Type B pancreatic cell (in vitro differentiated cells): ENCODE measurements around the gene CABP4. TPM values are rescaled to one million over a fixed set of nuclear protein-coding genes. Genes with fewer than 3 reads are reported as not detected.
A peak's percentile ranks its signal among the peaks of the same experiment; 100 is the strongest.

Experiments used
- DNase-seq: peaks from one replicate; pipeline ENCODE4 v3.0.0; 2021; ENCODE audit warnings: mixed read lengths; ENCODE audit not compliant: unreplicated experiment; ENCODE audit errors: extremely low spot score
- H3K27ac Mint-ChIP-seq: 2 replicates; pipeline ENCODE4 v1.8.0; 2021; ENCODE audit warnings: mild to moderate bottlenecking, mixed read lengths
- H3K27me3 Mint-ChIP-seq: 2 replicates; pipeline ENCODE4 v1.8.0; 2021; ENCODE audit warnings: mixed read lengths
- H3K36me3 Mint-ChIP-seq: 2 replicates; pipeline ENCODE4 v1.8.0; 2021; ENCODE audit warnings: mixed read lengths
- H3K4me1 Mint-ChIP-seq: one replicate; pipeline ENCODE4 v1.8.0; 2021; ENCODE audit warnings: mixed read lengths; ENCODE audit not compliant: unreplicated experiment
- H3K4me3 Mint-ChIP-seq: 2 replicates; pipeline ENCODE4 v1.8.0; 2021; ENCODE audit warnings: mild to moderate bottlenecking, mixed read lengths
- H3K9me3 Mint-ChIP-seq: 2 replicates; pipeline ENCODE4 v1.8.0; 2021; ENCODE audit warnings: mixed read lengths
- CTCF ChIP-seq: fragments of 200-600 bp; sonication (generic); conservative IDR thresholded peaks from 2 replicates; pipeline ENCODE4 v1.5.0; 2021; ENCODE audit warnings: antibody characterized with exemption, mild to moderate bottlenecking
- total RNA-seq: library from RNA; stranded (reverse); gene quantifications from 2 replicates; pipeline ENCODE4 v1.2.1, GENCODE V29; 2021; ENCODE audit warnings: low replicate concordance

CABP4 gene
- total RNA-seq, 1 donor from 2014 or later = not detected

GRCh38 chr11:67437082-67437808 lies 17.9 kb upstream of the CABP4 start, which contains the start of gene PTPRCAP:
Gene PTPRCAP, minus strand, starts transcription at chr11:67437682. Its CDS starts 63 bp downstream, at chr11:67437619.
- Mint-ChIP-seq H3K4me3 (no peak within 1 kb of the TSS), H3K9me3 (no peaks in the 10 kb centered on the region), H3K4me1 (peaks cover 2% of the 10 kb centered on the region), H3K27me3 (no peaks in the 10 kb centered on the region), H3K36me3 (no peaks in the 10 kb centered on the region), H3K27ac (no peak within 1 kb of the TSS)
- no peak for TF ChIP-seq CTCF
- no peak for DNase-seq

GRCh38 chr11:67437809-67438157 lies 17.4 kb upstream of the CABP4 start:
- H3K36me3 Mint-ChIP-seq = no peaks in the 10 kb centered on the region
- no peak for DNase-seq
- H3K4me3 Mint-ChIP-seq = no peak overlapping the region
- H3K9me3 Mint-ChIP-seq = no peaks in the 10 kb centered on the region
- H3K27ac Mint-ChIP-seq = no peak overlapping the region
- H3K27me3 Mint-ChIP-seq = no peaks in the 10 kb centered on the region
- H3K4me1 Mint-ChIP-seq = peaks cover 3% of the 10 kb centered on the region
- no peak for TF ChIP-seq CTCF

DNA sequence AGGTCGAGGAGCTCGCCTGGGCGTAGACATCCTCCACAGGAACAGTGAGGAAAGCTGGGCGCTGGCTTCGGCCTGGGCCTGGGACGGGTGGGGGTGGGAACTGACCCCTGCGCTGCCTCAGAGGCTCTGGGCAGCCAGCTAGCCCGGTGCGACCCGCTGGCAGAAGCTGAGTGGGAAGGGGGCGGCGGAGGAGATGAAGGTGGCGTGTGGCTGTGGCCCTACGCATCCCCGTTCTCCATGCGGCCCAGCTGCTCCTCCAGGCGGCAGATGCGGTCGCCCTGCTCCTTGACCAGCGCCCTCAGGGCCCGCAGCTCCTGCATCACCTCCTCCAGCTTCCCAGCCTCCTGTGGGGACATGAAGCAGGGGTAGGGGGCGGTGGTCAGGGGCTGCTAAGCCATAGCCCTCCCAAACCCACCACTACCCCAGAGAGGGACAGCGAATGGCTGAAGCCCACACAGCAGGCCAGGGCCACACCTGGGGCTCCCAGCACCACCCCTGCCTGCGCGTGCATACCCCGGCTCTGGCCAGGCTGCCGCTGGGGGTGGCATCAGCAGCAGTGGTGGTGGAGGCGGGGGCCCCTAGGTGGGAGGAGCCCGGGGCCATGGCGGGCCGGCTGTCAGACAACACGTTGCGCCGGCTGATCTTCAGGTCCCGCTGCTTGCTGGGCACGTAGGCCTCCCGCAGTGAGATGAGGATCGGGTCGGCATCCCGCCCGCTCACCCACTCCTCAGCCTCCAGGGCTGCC lies 16.8 kb upstream of the CABP4 start:
- Mint-ChIP-seq H3K4me1 (peaks cover 3% of the 10 kb centered on the region), H3K27ac (no peak overlapping the region), H3K36me3 (no peaks in the 10 kb centered on the region), H3K4me3 (no peak overlapping the region), H3K27me3 (no peaks in the 10 kb centered on the region), H3K9me3 (no peaks in the 10 kb centered on the region)
- no peak for DNase-seq
- TF ChIP-seq CTCF = no peak

DNA sequence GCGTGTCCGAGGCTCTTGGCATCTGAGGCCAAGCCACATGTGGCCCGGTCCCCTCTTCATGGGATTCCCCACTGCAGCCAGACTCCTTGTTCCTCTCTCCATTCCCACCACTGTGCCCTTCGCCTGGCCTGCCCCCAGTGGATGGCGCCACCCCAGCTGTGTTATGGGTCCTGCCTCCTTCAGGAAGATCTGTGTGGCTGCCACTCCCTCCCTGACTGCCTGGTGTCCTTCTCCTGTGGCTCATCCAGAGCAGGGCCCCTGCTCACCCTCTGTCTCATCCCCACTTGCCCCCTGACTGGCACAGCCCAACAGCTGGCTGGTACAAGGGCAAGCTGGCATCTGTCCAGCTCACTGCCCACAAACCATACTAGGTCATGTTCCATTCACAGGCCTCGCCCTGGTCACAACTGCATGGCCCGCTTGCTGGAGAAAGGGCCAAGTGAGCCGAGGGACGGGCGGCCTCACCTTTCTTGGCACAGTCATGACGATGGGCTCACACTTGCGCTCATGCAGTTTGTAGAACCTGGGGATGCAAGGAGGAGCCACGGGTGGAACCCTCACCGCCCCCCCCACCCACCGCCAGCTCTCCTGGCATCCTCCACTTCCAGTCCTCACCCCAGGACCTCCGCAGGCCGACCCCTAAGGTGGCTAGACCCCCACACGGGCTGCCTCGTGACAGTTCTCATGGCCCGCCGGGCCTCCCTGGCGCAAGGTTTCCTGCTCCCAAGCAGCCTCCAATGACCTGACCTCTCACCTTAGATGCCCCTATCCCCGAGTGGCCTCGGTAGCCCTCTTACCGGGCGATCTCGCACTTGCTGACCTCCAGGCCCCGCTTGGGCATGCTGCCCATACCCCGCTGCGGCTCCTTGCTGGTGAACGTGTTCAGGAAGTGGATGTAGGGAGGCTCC lies 15.6 kb upstream of the CABP4 start:
- no peak for DNase-seq
- Mint-ChIP-seq H3K27ac (no peak overlapping the region), H3K4me3 (peak overlapping the region; percentile 23), H3K36me3 (no peaks in the 10 kb centered on the region), H3K27me3 (no peaks in the 10 kb centered on the region), H3K9me3 (no peaks in the 10 kb centered on the region), H3K4me1 (peaks cover 3% of the 10 kb centered on the region)
- no peak for TF ChIP-seq CTCF

GRCh38 chr11:67440229-67441097 lies 14.7 kb upstream of the CABP4 start:
- no peaks in the 10 kb centered on the region for H3K9me3 Mint-ChIP-seq
- no peak for TF ChIP-seq CTCF
- DNase-seq = no peak
- H3K27ac Mint-ChIP-seq = no peak overlapping the region
- peaks cover 3% of the 10 kb centered on the region for H3K4me1 Mint-ChIP-seq
- no peak overlapping the region for H3K4me3 Mint-ChIP-seq
- no peaks in the 10 kb centered on the region for H3K36me3 Mint-ChIP-seq
- no peaks in the 10 kb centered on the region for H3K27me3 Mint-ChIP-seq
